SU-DHL-6 (cell line): ENCODE data around the gene MCTP1.

Source experiments
- CTCF ChIP-seq: fragments of 200-600 bp; sonication (generic); IDR thresholded peaks from one replicate; pipeline ENCODE4 v1.5.1; 2017; ENCODE audit warnings: antibody characterized with exemption, mild to moderate bottlenecking, low read length, moderate library complexity; ENCODE audit not compliant: insufficient read depth, poor library complexity, severe bottlenecking
- EZH2phosphoT487 ChIP-seq: fragments of 200-600 bp; sonication (generic), shearing (Covaris generic); conservative IDR thresholded peaks from 2 replicates; pipeline ENCODE4 v1.6.1; 2018; ENCODE audit warnings: mild to moderate bottlenecking, antibody characterized with exemption, low read length, moderate library complexity, mixed read lengths

DNA sequence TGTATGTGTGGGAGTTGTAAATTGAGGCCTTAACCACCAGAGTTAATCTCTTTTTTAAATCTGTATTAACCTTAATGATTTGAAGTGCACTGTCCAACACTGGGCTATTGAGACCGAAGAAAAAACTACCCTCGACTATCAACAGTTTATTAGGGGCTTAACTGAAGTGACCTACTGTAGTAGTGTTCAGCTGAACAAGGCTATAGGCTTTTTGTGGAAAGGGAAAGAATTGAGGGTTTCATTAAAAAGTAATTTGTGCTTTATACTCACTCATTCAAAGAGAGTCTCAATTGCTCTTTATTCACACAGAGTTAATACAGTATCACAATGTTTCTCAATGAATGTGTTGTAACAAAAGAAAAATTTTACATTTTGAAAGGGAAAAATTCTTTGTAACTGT is 399.0 kb downstream of the MCTP1 start:
- TF ChIP-seq CTCF = no peak
- TF ChIP-seq EZH2phosphoT487 = no peak
